Astrocyte (in vitro differentiated cells and primary cell): Measurements from ENCODE around the gene TPM1.

ENCODE experiments used
- EZH2 ChIP-seq: IDR thresholded peaks from 2 replicates; pipeline ENCODE4 v1.6.1; 2012; ENCODE audit warnings: mild to moderate bottlenecking, low read length, inconsistent platforms; ENCODE audit not compliant: insufficient read depth
- TF ChIP-seq, protein P1 (sequence below): IDR thresholded peaks from 2 replicates; pipeline ENCODE4 v1.5.1; 2011; ENCODE audit warnings: low read depth, mild to moderate bottlenecking, inconsistent platforms, low read length, moderate library complexity; ENCODE audit not compliant: insufficient read depth

DNA sequence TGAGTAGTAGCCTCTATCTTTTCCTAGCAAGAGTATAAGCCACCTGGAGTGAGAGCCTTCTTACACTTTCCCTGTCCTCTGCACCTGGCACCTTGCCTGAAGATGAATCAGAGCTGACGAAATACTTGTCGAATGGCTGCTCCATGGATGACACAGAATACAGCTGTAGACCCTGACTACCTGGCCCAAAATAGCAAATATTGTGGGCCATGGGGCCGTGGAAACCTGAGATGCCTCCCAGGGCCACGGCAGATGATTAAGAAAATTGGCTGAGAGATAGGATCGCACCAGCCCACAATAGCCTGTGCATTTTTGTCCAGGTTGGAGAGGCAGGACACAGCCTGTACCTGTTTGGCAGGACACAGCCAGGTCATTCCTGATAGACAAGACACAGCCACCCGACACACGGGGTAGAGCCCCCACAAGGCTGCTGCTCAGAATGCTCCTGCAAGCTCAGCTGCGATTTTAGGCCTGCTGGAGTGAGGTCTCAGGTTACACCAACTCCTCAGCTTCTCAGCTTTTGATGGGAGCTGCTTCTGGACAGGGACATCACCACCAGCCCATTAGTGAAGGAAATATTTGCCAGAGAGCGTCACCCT, 22.9 kb upstream of the TPM1 start:
- TF ChIP-seq, protein P1, sequence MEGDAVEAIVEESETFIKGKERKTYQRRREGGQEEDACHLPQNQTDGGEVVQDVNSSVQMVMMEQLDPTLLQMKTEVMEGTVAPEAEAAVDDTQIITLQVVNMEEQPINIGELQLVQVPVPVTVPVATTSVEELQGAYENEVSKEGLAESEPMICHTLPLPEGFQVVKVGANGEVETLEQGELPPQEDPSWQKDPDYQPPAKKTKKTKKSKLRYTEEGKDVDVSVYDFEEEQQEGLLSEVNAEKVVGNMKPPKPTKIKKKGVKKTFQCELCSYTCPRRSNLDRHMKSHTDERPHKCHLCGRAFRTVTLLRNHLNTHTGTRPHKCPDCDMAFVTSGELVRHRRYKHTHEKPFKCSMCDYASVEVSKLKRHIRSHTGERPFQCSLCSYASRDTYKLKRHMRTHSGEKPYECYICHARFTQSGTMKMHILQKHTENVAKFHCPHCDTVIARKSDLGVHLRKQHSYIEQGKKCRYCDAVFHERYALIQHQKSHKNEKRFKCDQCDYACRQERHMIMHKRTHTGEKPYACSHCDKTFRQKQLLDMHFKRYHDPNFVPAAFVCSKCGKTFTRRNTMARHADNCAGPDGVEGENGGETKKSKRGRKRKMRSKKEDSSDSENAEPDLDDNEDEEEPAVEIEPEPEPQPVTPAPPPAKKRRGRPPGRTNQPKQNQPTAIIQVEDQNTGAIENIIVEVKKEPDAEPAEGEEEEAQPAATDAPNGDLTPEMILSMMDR, result no peak
- no peak for TF ChIP-seq EZH2
